Large intestine (tissue), 3 donors: ENCODE data around the gene MAGOH. TPM values are rescaled to one million over a fixed set of nuclear protein-coding genes. Genes with fewer than 3 reads are reported as not detected.
A peak's percentile ranks its signal among the peaks of the same experiment; 100 is the strongest.

Source experiments
- DNase-seq, 2 donors: peaks; one replicate each; pipeline versions ENCODE4 v3.0.0 to v3.0.0-alpha.2; 2013
- H3K27ac ChIP-seq: one replicate; pipeline ENCODE4 v1.5.1; 2013; ENCODE audit warnings: low read length
- H3K27me3 ChIP-seq: 2 replicates; pipeline ENCODE4 v1.6.1; 2013; ENCODE audit warnings: low read length; ENCODE audit not compliant: control insufficient read depth, insufficient read depth
- H3K36me3 ChIP-seq: 2 replicates; pipeline ENCODE4 v1.6.1; 2013; ENCODE audit warnings: low read length; ENCODE audit not compliant: control insufficient read depth, insufficient read depth
- H3K4me1 ChIP-seq: one replicate; pipeline ENCODE4 v1.6.1; 2013; ENCODE audit warnings: low read length; ENCODE audit not compliant: control insufficient read depth, insufficient read depth
- H3K4me3 ChIP-seq: one replicate; pipeline ENCODE4 v1.5.1; 2013; ENCODE audit warnings: low read length
- H3K9me3 ChIP-seq: one replicate; pipeline ENCODE4 v1.6.1; 2013; ENCODE audit warnings: mild to moderate bottlenecking, low read depth, low read length, moderate library complexity; ENCODE audit not compliant: control insufficient read depth
- WGBS: methylation state at CpG from one replicate; pipeline ENCODE4 v1.1.5; 2013; ENCODE audit warnings: low lambda C conversion rate; ENCODE audit not compliant: insufficient coverage; 5-methylcytosine and 5-hydroxymethylcytosine counted together
- polyA plus RNA-seq: library from polyadenylated mRNA; unstranded; fragments of 120-200 nt; gene quantifications from one replicate; pipeline ENCODE4 v1.2.1, GENCODE V29; 2013

Gene MAGOH
- polyA plus RNA-seq, 1 donor, result 74.3 TPM

GRCh38 chr1:53271446-53272090 lies 33.2 kb upstream of the MAGOH start:
- Histone ChIP-seq H3K36me3 (no peaks in the 10 kb centered on the region), H3K27me3 (no peaks in the 10 kb centered on the region), H3K9me3 (no peaks in the 10 kb centered on the region), H3K4me1 (no peaks in the 10 kb centered on the region), H3K4me3 (no peak overlapping the region), H3K27ac (no peak overlapping the region)
- DNase-seq, result no peak
- WGBS, result no CpG with 5 or more reads among the region's 5 CpGs

- no peaks in the 10 kb centered on the region for H3K9me3 ChIP-seq
- DNase-seq, result no peak
- WGBS, result no CpG with 5 or more reads among the region's 8 CpGs
- H3K27me3 ChIP-seq, result no peaks in the 10 kb centered on the region
- H3K27ac ChIP-seq, result no peak overlapping the region
- no peaks in the 10 kb centered on the region for H3K36me3 ChIP-seq
- no peaks in the 10 kb centered on the region for H3K4me1 ChIP-seq
- H3K4me3 ChIP-seq, result no peak overlapping the region
Observed at GRCh38 chr1:53270873-53271272, 32.6 kb upstream of the MAGOH start.

DNA sequence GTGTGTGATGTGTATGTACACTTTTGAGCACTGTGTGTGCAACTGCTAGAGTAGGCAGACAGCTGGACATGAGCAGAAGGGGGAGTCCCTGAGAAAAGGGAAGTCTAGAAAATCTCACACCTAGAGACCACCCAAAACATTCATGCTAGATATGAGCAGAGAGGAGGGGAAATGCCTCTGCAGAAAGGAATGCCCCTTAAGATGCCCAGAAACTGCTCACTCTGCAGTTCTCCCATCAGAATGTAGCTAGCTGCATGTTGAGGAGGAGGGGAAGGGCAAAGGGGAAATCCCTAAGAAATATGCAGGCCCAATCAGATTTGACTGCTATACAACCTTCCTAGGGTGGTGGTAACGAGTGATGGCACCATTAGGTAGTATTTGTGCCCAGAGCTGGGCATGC lies 31.8 kb upstream of the MAGOH start:
- H3K9me3 ChIP-seq, result no peaks in the 10 kb centered on the region
- no peak overlapping the region for H3K4me3 ChIP-seq
- H3K27me3 ChIP-seq, result no peaks in the 10 kb centered on the region
- no peak overlapping the region for H3K27ac ChIP-seq
- DNase-seq, result no peak
- H3K4me1 ChIP-seq, result no peaks in the 10 kb centered on the region
- H3K36me3 ChIP-seq, result no peaks in the 10 kb centered on the region
- 60% methylated on average over 1 of the region's 1 CpG for WGBS

GRCh38 chr1:53267761-53268160 lies 29.4 kb upstream of the MAGOH start:
- H3K36me3 ChIP-seq, result no peaks in the 10 kb centered on the region
- H3K9me3 ChIP-seq, result no peaks in the 10 kb centered on the region

GRCh38 chr1:53266038-53266437 lies 27.7 kb upstream of the MAGOH start:
- H3K9me3 ChIP-seq, result no peaks in the 10 kb centered on the region
- no peaks in the 10 kb centered on the region for H3K27me3 ChIP-seq
- no peak overlapping the region for H3K4me3 ChIP-seq
- H3K36me3 ChIP-seq, result no peaks in the 10 kb centered on the region
- no peak for DNase-seq
- no peaks in the 10 kb centered on the region for H3K4me1 ChIP-seq
- no peak overlapping the region for H3K27ac ChIP-seq

More at GRCh38 chr1:53267761-53268160, 29.4 kb upstream of the MAGOH start:
- H3K4me3 ChIP-seq, result no peak overlapping the region
- no peaks in the 10 kb centered on the region for H3K4me1 ChIP-seq
- DNase-seq, result no peak
- H3K27me3 ChIP-seq, result no peaks in the 10 kb centered on the region
- H3K27ac ChIP-seq, result no peak overlapping the region

- Histone ChIP-seq H3K4me3 (no peak overlapping the region), H3K9me3 (no peaks in the 10 kb centered on the region), H3K27me3 (no peaks in the 10 kb centered on the region), H3K4me1 (no peaks in the 10 kb centered on the region), H3K36me3 (no peaks in the 10 kb centered on the region), H3K27ac (no peak overlapping the region)
- no CpG with 5 or more reads among the region's 4 CpGs for WGBS
- no peak for DNase-seq
Observed at GRCh38 chr1:53265581-53265980, 27.3 kb upstream of the MAGOH start.

- H3K9me3 ChIP-seq, result no peaks in the 10 kb centered on the region
- no peaks in the 10 kb centered on the region for H3K27me3 ChIP-seq
- DNase-seq, result no peak
- H3K4me1 ChIP-seq, result no peaks in the 10 kb centered on the region
- H3K4me3 ChIP-seq, result no peak overlapping the region
- no peaks in the 10 kb centered on the region for H3K36me3 ChIP-seq
- H3K27ac ChIP-seq, result no peak overlapping the region
- no CpG with 5 or more reads among the region's 11 CpGs for WGBS
Observed at GRCh38 chr1:53264048-53264447, 25.7 kb upstream of the MAGOH start.

DNA sequence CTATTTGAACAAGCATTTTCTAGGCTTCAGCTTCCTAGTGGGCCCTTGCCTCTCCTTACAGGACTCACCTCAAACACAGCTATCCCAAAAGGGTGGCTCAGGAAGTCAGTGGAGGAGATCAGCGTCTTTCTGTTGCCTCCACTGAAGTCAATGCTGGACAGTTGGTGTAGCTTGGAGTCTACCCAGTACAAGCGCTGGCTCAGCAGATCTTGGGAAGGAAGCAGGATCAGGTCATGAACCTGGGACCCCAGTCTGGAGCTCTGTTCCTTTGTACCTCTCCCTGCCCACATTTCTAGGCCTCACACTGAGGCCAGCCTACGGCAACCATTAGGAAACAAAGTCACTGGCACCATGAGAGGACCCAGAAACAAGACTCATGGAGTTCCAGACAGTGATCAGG lies 23.7 kb upstream of the MAGOH start:
- Histone ChIP-seq H3K9me3 (no peaks in the 10 kb centered on the region), H3K4me1 (peaks cover 4% of the 10 kb centered on the region), H3K4me3 (no peak overlapping the region), H3K27ac (no peak overlapping the region), H3K27me3 (no peaks in the 10 kb centered on the region), H3K36me3 (no peaks in the 10 kb centered on the region)
- no peak for DNase-seq
- WGBS, result no CpG with 5 or more reads among the region's 3 CpGs

- no CpG with 5 or more reads among the region's 4 CpGs for WGBS
- Histone ChIP-seq H3K27ac (no peak overlapping the region), H3K27me3 (no peaks in the 10 kb centered on the region), H3K36me3 (no peaks in the 10 kb centered on the region), H3K4me3 (no peak overlapping the region), H3K4me1 (peaks cover 6% of the 10 kb centered on the region), H3K9me3 (no peaks in the 10 kb centered on the region)
- DNase-seq, result no peak
Observed at GRCh38 chr1:53260631-53261247, 22.4 kb upstream of the MAGOH start.

GRCh38 chr1:53259932-53260331 lies 21.6 kb upstream of the MAGOH start:
- Histone ChIP-seq H3K4me3 (no peak overlapping the region), H3K27me3 (no peaks in the 10 kb centered on the region), H3K27ac (no peak overlapping the region), H3K9me3 (no peaks in the 10 kb centered on the region), H3K36me3 (no peaks in the 10 kb centered on the region), H3K4me1 (peaks cover 6% of the 10 kb centered on the region)
- no peak for DNase-seq
- WGBS, result no CpG with 5 or more reads among the region's 2 CpGs

DNA sequence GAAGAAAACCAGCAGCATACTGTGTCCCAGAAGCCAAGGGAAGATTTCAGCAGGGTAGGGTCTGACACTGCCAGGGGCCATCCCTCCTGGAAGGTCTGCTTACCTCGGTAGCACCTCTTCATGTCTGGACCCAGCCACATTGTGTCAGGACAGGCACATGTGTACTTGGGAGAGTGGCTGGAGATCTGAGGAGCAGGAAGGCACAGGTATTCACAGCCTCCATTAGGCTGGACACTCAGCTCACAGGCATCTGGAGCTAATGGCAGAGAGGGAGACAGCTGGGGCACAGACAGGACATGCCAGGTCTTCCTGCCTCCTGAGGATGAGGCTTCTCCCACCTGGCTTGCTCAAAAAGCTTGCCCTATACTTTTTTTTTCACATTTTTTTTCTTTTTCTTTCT lies 19.9 kb upstream of the MAGOH start:
- peak in 1 of 2 donors; percentile 32 for DNase-seq
- Histone ChIP-seq H3K4me1 (peaks cover 16% of the 10 kb centered on the region), H3K36me3 (no peaks in the 10 kb centered on the region), H3K9me3 (no peaks in the 10 kb centered on the region), H3K27ac (no peak overlapping the region), H3K4me3 (no peak overlapping the region), H3K27me3 (no peaks in the 10 kb centered on the region)
- no CpG with 5 or more reads among the region's 1 CpG for WGBS
